Activated effector memory CD4-positive, alpha-beta T cell treated with anti-CD3 and anti-CD28 coated beads, Interleukin-2, amount 50 U/mL, for 16 hours (primary cell): ENCODE data around the gene MICAL1.

Source experiments
- DNase-seq: peaks from one replicate; pipeline ENCODE4 v3.0.0-alpha.2; 2020

The MICAL1 gene

GRCh38 chr6:109420751-109421150 lies 34.8 kb downstream of the MICAL1 start:
- DNase-seq: no peak

GRCh38 chr6:109417646-109418045 lies 37.9 kb downstream of the MICAL1 start:
- no peak for DNase-seq

- no peak for DNase-seq
These were observed 44.5 kb downstream of the MICAL1 start for GRCh38 chr6:109411034-109411433.

- no peak for DNase-seq
These were observed 49.4 kb downstream of the MICAL1 start for GRCh38 chr6:109406196-109406595.

- DNase-seq: no peak
These were observed 58.6 kb downstream of the MICAL1 start for GRCh38 chr6:109397020-109397419.

GRCh38 chr6:109396046-109396718 lies 59.4 kb downstream of the MICAL1 start:
- DNase-seq: no peak
